HepG2 (cell line): ENCODE measurements around the gene BCAN. TPM values are rescaled to one million over a fixed set of nuclear protein-coding genes. Genes with fewer than 3 reads are reported as not detected.

ENCODE experiments used
- CEBPB ChIP-seq: IDR thresholded peaks from 2 replicates; pipeline ENCODE4 v1.6.1; 2011; ENCODE audit warnings: low read depth, low read length, improper control_type of control experiment, borderline replicate concordance
- KLF16 ChIP-seq, 2 experiments: sonication (generic) in 1 of 2; formaldehyde crosslinking in 1 of 2; IDR thresholded peaks; 2 replicates each; pipeline versions ENCODE4 v1.6.1 to v1.8.0; 2016 to 2023; ENCODE audit warnings: missing genetic modification reagents in 2 of 2, missing compliant biosample characterization in 1 of 2
- MXD4 ChIP-seq: IDR thresholded peaks from 2 replicates; pipeline ENCODE4 v1.6.1; 2016; ENCODE audit warnings: mild to moderate bottlenecking, missing biosample characterization, missing genetic modification reagents
- RCOR2 ChIP-seq: IDR thresholded peaks from 2 replicates; pipeline ENCODE4 v1.6.1; 2016; ENCODE audit warnings: missing biosample characterization, missing genetic modification reagents
- SCMH1 ChIP-seq: sonication (generic); formaldehyde crosslinking; IDR thresholded peaks from 2 replicates; pipeline ENCODE4 v1.9.0; 2021; ENCODE audit warnings: missing genetic modification reagents, mild to moderate bottlenecking, borderline replicate concordance
- YY1 ChIP-seq: IDR thresholded peaks from 2 replicates; pipeline ENCODE4 v1.6.1; 2011; ENCODE audit warnings: low read length, low read depth, moderate library complexity, mild to moderate bottlenecking; ENCODE audit not compliant: insufficient read depth, insufficient replicate concordance
- ZFP36 ChIP-seq: fragments of 150-350 bp; IDR thresholded peaks from 2 replicates; pipeline ENCODE4 v1.6.1; 2018; ENCODE audit warnings: borderline replicate concordance, low read length, low read depth; ENCODE audit not compliant: partially characterized antibody
- ZFX ChIP-seq: sonication (generic); formaldehyde crosslinking; IDR thresholded peaks from 2 replicates; pipeline ENCODE4 v1.4.0; 2020; ENCODE audit warnings: mild to moderate bottlenecking, low read depth, missing genetic modification reagents, moderate library complexity
- ZNF205 ChIP-seq: IDR thresholded peaks from 2 replicates; pipeline ENCODE4 v1.6.1; 2018; ENCODE audit warnings: missing biosample characterization, missing genetic modification reagents
- ZNF431 ChIP-seq: sonication (generic); formaldehyde crosslinking; IDR thresholded peaks from 2 replicates; pipeline ENCODE4 v1.9.0; 2022; ENCODE audit warnings: missing genetic modification reagents, low read depth, mild to moderate bottlenecking, borderline replicate concordance
- ZNF546 ChIP-seq: sonication (generic); formaldehyde crosslinking; conservative IDR thresholded peaks from 2 replicates; pipeline ENCODE4 v1.8.1; 2023; ENCODE audit warnings: mild to moderate bottlenecking, missing genetic modification reagents
- ZNF557 ChIP-seq: sonication (generic); formaldehyde crosslinking; IDR thresholded peaks from 2 replicates; pipeline ENCODE4 v1.4.0; 2020; ENCODE audit warnings: missing genetic modification reagents
- ZNF589 ChIP-seq: sonication (generic); formaldehyde crosslinking; conservative IDR thresholded peaks from 2 replicates; pipeline ENCODE4 v1.8.0; 2022; ENCODE audit warnings: mild to moderate bottlenecking, moderate library complexity, missing genetic modification reagents
- ZNF839 ChIP-seq: sonication (generic); formaldehyde crosslinking; IDR thresholded peaks from 2 replicates; pipeline ENCODE4 v1.4.0; 2020; ENCODE audit warnings: missing genetic modification reagents, mild to moderate bottlenecking, borderline replicate concordance
- ZNF841 ChIP-seq: sonication (generic); formaldehyde crosslinking; IDR thresholded peaks from 2 replicates; pipeline ENCODE4 v1.8.1; 2023; ENCODE audit warnings: missing genetic modification reagents, borderline replicate concordance
- ZZZ3 ChIP-seq: sonication (generic); formaldehyde crosslinking; IDR thresholded peaks from 2 replicates; pipeline ENCODE4 v1.4.0; 2020; ENCODE audit warnings: missing genetic modification reagents, mild to moderate bottlenecking, borderline replicate concordance
- polyA plus RNA-seq, 8 experiments: library from polyadenylated mRNA; depleted of rRNA in 3 of 8; stranded (reverse) in 7 of 8; unstranded in 1 of 8; fragments of >200 nt; fragmentation: Illumina TruSeq in 4 of 8; extraction: Trizol in 4 of 8; gene quantifications; 2 replicates each; pipeline versions ENCODE4 v1.2.1 to v1.2.3, GENCODE V29; 2011 to 2016; ENCODE audit warnings: low read depth in 4 of 8, missing spikeins in 1 of 8, mixed read lengths in 1 of 8; ENCODE audit not compliant: insufficient read depth in 1 of 8
- total RNA-seq, 5 experiments: library from RNA; depleted of rRNA; stranded (reverse); fragments of >200 nt; fragmentation: Illumina TruSeq; extraction: Trizol; gene quantifications; 2 replicates each; pipeline ENCODE4 v1.2.3, GENCODE V29; 2016; ENCODE audit warnings: low read depth in 1 of 5
- TF ChIP-seq, protein P1 (sequence below): sonication (generic); formaldehyde crosslinking; IDR thresholded peaks from 2 replicates; pipeline ENCODE4 v1.8.0; 2022; ENCODE audit warnings: mild to moderate bottlenecking, missing genetic modification reagents, moderate library complexity
- TF ChIP-seq, protein P2 (sequence below): fragments of 450-650 bp; IDR thresholded peaks from 2 replicates; pipeline ENCODE4 v1.6.1; 2016
- TF ChIP-seq, protein P3 (sequence below): sonication (generic); formaldehyde crosslinking; IDR thresholded peaks from 2 replicates; pipeline ENCODE4 v1.8.1; 2023; ENCODE audit warnings: mild to moderate bottlenecking, moderate library complexity, missing genetic modification reagents
- TF ChIP-seq, protein P4 (sequence below): sonication (generic); formaldehyde crosslinking; IDR thresholded peaks from 2 replicates; pipeline ENCODE4 v1.4.0; 2020; ENCODE audit warnings: missing genetic modification reagents
- TF ChIP-seq, protein P5 (sequence below): sonication (generic); formaldehyde crosslinking; IDR thresholded peaks from 2 replicates; pipeline ENCODE4 v1.9.0; 2021; ENCODE audit warnings: missing genetic modification reagents, mild to moderate bottlenecking, borderline replicate concordance

Gene BCAN
- total and polyA plus RNA-seq, 2 of the 13 experiments (the other 11 are each of a cell fraction or from before 2014, with no cell fraction given): not detected

DNA sequence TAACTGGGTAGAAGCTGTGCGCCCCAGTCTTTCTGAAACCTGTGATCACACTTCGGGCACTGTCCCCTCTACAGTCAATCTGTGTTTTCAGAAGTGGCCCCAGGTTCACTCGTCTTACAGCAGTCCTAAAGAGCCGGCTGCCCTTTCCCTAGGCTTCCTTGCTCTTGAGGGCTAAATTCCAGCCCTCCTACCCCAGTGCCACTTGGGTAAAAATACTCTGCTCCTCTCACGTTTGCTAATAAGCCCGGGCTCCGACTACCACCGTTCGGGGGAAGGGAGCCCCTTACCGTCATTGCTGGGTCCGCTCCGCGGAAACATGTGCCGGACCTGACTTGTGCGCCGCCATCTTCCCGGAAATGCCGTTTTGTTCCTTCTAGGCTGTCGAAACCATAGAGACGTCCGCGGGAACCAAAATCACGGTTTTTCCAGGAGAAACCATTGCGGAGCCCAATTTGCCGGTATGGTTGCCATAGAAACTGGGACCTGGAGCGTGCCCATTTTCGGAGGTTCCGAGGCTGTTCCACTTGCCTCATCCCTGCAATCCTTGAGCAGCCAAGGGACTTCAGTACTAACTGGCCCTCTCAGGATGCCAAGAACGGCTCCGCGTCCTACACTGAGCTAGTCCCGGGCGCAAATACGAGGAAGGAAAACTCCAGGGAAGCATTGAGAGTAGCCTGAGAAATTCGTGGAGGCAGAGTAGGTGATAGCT is 40.6 kb upstream of the BCAN start, which contains the start of gene GPATCH4 (continued):
- TF ChIP-seq, protein P1, sequence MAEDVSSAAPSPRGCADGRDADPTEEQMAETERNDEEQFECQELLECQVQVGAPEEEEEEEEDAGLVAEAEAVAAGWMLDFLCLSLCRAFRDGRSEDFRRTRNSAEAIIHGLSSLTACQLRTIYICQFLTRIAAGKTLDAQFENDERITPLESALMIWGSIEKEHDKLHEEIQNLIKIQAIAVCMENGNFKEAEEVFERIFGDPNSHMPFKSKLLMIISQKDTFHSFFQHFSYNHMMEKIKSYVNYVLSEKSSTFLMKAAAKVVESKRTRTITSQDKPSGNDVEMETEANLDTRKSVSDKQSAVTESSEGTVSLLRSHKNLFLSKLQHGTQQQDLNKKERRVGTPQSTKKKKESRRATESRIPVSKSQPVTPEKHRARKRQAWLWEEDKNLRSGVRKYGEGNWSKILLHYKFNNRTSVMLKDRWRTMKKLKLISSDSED (CRISPR knock-in tag): no peak
- TF ChIP-seq ZNF557 (CRISPR knock-in tag) (no peak; the same call in 1 of the 2 replicates), ZNF546 (CRISPR knock-in tag) (no peak; the same call in 1 of the 2 replicates), ZNF841 (CRISPR knock-in tag) (no peak), KLF16 (CRISPR knock-in tag; IDR thresholded peaks at IDR 0.05) (peak in 1 of 2 experiments; percentile 77; a peak in 2 of 4 replicates), ZNF205 (CRISPR knock-in tag) (no peak), ZZZ3 (CRISPR knock-in tag) (peak; percentile 29; the same call in 1 of the 2 replicates), CEBPB (no peak), YY1 (peak; percentile 98), ZNF589 (CRISPR knock-in tag) (peak; percentile 49; the same call in 1 of the 2 replicates), RCOR2 (CRISPR knock-in tag) (0 out of 2 replicates have a peak, but pooled peaks have one; percentile 33), ZNF431 (CRISPR knock-in tag) (0 out of 2 replicates have a peak, but pooled peaks have one; percentile 53), ZFX (CRISPR knock-in tag) (peak; percentile 65), MXD4 (CRISPR knock-in tag) (peak; percentile 97), ZFP36 (no peak), ZNF839 (CRISPR knock-in tag) (no peak; the same call in 1 of the 2 replicates), SCMH1 (CRISPR knock-in tag) (no peak)
- TF ChIP-seq, protein P2, sequence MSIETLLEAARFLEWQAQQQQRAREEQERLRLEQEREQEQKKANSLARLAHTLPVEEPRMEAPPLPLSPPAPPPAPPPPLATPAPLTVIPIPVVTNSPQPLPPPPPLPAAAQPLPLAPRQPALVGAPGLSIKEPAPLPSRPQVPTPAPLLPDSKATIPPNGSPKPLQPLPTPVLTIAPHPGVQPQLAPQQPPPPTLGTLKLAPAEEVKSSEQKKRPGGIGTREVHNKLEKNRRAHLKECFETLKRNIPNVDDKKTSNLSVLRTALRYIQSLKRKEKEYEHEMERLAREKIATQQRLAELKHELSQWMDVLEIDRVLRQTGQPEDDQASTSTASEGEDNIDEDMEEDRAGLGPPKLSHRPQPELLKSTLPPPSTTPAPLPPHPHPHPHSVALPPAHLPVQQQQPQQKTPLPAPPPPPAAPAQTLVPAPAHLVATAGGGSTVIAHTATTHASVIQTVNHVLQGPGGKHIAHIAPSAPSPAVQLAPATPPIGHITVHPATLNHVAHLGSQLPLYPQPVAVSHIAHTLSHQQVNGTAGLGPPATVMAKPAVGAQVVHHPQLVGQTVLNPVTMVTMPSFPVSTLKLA: no peak
- TF ChIP-seq, protein P3, sequence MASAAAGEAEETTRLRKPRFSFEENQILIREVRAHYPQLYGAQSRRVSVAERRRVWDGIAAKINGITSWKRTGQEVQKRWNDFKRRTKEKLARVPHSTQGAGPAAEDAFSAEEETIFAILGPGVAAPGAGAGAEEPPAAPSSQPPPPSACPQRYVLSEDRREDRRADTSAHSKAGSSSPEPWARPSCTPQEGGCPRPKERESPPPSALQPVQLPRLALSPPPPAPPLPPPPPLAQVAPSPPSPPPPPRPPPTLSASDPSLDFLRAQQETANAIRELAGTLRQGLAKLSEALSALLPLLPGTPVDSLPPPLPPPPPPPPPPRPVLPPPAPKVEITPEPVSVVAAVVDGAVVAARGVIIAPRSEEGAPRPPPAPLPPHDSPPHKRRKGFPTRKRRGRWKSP: peak; percentile 80; the same call in 1 of the 2 replicates
- TF ChIP-seq, protein P4, sequence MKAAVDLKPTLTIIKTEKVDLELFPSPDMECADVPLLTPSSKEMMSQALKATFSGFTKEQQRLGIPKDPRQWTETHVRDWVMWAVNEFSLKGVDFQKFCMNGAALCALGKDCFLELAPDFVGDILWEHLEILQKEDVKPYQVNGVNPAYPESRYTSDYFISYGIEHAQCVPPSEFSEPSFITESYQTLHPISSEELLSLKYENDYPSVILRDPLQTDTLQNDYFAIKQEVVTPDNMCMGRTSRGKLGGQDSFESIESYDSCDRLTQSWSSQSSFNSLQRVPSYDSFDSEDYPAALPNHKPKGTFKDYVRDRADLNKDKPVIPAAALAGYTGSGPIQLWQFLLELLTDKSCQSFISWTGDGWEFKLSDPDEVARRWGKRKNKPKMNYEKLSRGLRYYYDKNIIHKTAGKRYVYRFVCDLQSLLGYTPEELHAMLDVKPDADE: no peak
- TF ChIP-seq, protein P5, sequence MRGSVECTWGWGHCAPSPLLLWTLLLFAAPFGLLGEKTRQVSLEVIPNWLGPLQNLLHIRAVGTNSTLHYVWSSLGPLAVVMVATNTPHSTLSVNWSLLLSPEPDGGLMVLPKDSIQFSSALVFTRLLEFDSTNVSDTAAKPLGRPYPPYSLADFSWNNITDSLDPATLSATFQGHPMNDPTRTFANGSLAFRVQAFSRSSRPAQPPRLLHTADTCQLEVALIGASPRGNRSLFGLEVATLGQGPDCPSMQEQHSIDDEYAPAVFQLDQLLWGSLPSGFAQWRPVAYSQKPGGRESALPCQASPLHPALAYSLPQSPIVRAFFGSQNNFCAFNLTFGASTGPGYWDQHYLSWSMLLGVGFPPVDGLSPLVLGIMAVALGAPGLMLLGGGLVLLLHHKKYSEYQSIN (CRISPR knock-in tag): no peak
